Stimulated activated CD4-positive, alpha-beta T cell treated with anti-CD3 and anti-CD28 coated beads, Interleukin-1b, Interleukin-23, amount 100 ng/mL, for 24 hours (primary cell): Measurements from ENCODE around the gene MYCBPAP.

Experiments used
- DNase-seq, 4 experiments: peaks; one replicate each; pipeline ENCODE4 v3.0.0-alpha.2; 2020; ENCODE audit warnings: low read depth in 4 of 4, low spot score in 1 of 4

Gene MYCBPAP

DNA sequence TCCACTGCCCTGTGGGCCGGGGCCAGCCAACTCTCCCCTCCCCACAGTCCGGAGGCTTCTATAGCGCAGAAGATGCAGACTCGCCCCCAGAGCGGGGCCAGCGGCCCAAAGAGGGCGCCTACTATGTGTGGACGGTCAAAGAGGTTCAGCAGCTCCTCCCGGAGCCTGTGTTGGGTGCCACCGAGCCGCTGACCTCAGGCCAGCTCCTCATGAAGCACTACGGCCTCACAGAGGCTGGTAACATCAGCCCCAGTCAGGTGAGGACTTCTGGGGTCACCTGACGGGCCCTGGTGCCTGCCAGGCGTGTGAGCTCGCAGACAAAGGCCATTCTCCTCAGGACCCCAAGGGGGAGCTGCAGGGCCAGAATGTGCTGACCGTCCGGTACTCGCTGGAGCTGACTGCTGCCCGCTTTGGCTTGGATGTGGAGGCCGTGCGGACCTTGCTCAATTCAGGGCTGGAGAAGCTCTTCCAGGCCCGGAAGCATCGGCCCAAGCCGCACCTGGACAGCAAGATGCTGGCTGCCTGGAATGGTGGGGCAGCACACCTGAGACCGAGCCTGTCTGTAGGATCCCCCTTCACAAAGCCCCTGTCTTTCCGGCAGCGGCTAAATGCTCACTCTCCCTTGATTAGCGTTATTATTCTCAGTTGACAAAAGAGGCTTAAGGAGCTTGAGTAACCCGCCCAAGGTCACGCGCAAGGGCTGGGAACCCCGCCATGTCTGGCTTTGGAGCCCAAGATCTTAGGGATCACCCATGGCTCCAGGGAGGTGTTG lies 42.6 kb downstream of the MYCBPAP start:
- DNase-seq, result no peak

DNA sequence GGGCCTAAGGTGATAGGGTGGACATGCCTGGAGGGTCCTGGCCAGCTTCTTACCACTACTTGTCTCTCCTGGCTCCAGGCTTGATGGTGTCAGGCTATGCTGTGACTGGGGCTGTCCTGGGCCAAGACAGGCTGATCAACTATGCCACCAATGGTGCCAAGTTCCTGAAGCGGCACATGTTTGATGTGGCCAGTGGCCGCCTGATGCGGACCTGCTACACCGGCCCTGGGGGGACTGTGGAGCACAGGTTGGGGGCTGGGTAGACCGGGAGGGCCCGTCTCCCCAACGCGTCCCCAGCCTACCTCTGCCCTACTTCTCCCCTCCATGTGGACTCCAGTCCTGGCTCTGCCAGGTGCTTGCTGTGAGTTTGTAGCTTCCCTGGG lies 43.2 kb downstream of the MYCBPAP start:
- no peak for DNase-seq

DNA sequence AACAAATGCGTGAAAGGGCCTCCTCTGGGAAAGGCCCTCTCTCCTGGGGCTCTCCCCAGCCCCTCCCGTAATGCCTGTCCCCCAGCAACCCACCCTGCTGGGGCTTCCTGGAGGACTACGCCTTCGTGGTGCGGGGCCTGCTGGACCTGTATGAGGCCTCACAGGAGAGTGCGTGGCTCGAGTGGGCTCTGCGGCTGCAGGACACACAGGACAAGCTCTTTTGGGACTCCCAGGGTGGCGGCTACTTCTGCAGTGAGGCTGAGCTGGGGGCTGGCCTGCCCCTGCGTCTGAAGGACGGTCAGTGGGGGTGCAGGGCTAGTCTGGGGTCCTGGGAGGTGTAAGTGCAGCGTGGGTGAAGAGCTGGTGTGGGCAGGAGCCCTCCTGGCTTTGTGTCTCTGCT lies 43.6 kb downstream of the MYCBPAP start:
- DNase-seq, result no peak

DNA sequence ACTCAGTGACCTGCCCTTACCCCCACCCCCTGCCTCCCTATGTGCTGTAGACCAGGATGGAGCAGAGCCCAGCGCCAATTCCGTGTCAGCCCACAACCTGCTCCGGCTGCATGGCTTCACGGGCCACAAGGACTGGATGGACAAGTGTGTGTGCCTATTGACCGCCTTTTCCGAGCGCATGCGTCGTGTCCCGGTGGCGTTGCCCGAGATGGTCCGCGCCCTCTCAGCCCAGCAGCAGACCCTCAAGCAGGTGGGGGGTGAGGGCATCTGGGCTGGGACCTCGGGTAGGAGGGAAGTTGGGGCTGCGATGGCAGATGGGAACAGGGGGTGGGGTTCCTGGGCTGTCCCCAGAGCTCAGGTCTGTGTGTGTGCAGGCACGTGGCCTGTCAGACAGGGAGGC lies 46.0 kb downstream of the MYCBPAP start:
- no peak for DNase-seq

DNA sequence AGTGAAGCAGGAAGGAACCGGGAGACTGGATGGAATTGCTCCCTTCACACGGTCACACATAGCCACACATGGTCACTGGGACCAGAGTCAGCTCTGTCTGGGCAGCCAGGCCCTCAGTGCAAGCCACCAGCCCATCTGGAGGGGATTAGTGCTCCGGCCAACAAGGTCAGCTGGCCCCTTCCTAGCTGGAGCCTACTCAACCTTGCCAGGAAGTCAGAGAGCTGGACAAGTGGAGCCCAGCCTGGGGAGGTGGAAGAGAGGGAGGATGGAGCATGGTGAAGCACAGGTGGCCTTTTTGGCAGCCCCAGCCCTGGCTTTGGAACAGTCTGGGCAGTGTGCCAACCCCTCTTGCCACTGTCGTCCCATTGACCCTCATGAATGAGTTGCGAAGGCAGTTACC lies 48.6 kb downstream of the MYCBPAP start:
- DNase-seq, result no peak

DNA sequence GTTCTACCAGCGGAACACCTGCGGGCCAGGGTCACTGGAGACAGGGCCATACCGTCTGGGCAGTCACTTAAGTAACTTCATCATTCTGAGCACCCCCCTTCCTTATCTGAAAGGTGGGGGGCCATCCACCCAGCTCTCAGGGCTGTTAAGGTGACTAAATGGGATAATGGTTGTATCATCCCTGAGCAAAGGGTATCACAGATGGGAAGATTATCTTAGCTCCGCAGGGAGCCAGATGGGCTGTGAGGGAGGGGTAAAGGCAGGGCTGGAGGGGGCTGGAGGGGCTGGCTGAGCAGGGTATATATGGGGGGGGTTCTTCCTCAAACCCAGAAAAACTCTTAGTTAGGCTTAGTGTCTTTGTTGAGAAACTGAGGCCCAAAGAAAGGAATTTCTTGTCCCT lies 49.4 kb downstream of the MYCBPAP start:
- no peak for DNase-seq

DNA sequence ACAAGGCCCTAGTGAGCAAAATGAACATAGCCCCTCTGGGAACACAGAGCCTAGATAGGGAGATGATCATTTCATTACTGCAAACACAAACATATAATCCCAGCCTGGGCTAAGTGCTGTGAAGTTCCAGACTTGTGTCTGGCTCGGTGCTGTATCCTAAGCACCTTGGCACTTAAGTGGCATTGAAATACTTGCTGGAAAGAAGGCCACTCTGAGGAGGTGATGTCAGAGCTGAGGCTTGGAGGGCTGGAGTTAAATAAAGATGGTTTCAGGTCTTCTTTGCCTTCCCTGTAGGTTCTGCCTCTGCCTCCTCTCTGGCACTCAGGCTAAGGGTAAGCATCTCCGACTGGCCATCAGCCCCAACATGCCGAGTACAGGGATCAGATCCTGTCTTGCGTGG lies 49.9 kb downstream of the MYCBPAP start:
- DNase-seq, result no peak

DNA sequence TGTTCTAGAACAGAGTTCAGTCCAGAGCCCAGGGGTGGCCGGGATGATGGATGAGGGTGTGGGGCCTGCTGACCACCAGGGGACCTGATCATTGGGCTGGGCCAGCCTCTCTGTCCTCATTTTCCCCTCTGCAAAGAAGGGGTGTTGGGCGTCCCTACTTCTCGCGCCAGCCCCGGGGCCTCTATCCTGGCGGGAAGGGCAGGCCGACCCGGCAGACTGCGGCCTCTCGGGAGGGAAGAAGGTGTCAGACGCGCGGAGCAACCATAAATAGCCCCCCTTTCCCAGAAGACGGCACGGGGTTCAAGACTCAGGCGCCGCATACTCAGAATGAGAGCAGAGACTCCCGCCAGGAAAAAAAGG lies 50.3 kb downstream of the MYCBPAP start:
- no peak for DNase-seq

DNA sequence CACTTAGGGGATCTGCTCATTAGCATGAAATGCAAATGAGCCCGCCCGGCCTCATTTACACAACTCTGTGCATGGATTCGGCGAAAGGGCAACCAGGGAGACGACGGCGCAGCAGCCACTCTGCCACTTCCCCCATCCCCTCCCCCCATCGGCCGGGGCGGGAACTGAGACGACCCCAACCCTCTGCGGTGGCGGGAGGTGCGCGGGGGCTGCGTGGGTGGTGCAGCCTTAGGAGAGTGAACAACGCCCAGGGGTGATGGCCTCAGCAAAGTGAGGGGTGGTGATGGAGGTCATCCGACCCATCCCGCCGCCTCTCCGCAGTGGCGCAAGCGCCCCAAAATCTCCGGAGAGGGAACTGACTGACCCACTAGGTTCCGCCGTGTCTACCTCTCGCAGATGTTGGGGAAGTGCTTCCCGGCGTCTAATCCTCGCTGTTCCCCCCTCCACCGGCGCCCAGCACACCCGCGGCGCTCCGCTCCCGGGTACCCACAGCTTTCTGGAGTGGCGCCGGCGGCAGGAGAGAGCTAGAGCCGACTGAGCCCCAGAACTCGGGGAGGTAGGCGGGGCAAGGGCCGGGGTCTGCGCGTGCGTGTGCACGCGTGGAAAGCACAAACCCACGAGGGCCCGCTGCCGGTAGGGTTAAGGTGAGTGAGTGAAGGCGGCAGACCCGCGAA lies 50.8 kb downstream of the MYCBPAP start:
- DNase-seq, result no peak

DNA sequence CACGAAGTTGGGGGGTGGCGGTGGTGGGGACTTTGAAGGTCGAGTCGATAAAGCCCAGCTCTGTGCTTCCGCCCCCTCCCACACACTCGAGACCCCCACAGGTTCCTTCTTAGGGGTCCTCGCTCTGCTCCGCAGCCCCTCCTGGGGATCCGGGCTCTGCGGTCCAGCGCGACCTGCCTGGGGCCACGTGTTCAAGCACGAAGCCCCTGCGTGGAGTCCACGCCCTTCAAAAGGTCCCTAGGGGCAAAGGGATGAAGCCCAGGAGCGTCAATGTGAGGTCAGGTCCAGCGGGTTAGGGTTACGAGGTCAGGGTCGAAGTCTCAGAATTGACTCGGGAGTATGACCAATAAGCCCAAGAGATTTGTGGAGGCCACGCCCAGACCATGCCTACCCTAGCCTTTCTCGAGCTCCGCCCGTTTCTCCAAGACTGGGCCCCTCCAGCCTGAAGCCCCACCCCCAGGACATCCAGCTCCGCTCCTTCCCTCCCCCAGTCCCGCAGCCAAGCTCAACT lies 51.5 kb downstream of the MYCBPAP start:
- no peak for DNase-seq

DNA sequence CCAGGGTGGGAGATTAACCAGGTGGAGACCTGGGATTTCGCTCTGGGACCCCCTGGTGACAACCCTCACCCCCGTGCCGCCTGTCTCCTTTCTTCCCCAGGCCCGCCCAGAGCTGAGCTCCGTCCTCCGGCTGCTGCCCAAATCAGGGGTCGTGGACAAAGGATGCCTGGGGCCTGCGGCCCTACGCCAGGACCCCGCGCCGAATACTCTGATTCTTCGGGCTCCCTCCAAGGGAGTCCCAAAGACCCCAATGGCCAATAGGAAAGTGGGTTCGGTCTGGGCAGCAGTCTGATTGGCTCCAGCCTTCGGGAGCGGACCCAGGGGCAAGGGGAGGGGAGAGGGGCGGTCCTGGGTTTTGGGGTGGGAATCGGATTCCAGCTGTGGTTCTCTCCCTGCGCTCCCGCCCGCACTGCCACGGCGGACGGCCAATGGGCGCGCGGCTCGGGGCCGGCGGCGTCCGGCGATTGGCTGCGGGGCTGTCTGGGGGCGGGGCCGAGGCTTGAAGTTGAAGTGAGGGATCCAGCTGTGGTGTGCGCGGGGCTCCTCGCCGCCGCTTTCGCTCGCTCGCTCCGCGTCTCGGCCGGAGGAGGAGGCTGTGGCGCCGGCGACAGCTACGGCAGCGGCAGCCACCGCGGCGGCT lies 52.1 kb downstream of the MYCBPAP start, which contains the start of gene CACNA1G:
TSS of gene CACNA1G (plus strand) at position 531 of the 640 bp plus-strand sequence. CDS start 745 bp downstream, outside the sequence.
- DNase-seq, result peak; percentile 65 to 83 (median 74)

DNA sequence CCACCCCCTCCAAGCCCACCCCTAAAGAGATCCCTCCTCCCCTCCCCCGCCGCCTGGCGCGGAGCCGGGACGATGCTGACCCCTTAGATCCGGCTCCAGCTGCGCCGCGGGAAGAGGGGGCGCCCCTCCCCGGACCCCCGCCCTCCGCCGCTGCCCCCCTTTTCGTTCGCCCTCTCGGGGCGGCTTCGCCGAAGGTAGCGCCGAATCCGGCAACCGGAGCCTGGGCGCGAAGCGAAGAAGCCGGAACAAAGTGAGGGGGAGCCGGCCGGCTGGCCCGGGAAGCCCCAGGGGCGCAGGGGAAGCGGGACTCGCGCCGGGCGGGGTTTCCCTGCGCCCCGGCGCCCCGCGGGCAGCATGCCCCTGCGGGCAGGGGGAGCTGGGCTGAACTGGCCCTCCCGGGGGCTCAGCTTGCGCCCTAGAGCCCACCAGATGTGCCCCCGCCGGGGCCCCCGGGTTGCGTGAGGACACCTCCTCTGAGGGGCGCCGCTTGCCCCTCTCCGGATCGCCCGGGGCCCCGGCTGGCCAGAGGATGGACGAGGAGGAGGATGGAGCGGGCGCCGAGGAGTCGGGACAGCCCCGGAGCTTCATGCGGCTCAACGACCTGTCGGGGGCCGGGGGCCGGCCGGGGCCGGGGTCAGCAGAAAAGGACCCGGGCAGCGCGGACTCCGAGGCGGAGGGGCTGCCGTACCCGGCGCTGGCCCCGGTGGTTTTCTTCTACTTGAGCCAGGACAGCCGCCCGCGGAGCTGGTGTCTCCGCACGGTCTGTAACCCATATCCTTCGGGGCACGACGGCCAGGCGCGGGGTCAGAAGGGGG lies 52.9 kb downstream of the MYCBPAP start:
- DNase-seq, result no peak

DNA sequence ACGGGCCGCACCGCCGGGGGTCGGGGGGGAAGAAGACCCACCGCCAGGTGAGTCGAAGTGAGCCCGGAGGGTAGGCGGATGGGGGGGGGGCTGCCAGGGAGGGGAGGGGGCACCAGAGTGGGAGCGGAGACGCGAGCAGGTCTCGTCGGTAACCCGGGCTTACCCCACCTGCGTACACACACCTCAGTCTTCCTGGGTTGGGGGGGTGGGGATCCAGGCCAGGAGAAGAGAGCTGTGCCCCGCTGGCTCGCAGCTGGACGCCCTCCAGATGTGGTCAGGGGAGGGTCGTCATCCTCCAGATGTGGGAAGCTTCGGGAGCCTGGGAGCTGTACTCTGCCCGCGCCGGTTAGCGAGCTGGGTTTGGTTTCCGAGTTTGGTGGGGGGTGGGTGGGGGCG lies 53.5 kb downstream of the MYCBPAP start:
- no peak for DNase-seq

DNA sequence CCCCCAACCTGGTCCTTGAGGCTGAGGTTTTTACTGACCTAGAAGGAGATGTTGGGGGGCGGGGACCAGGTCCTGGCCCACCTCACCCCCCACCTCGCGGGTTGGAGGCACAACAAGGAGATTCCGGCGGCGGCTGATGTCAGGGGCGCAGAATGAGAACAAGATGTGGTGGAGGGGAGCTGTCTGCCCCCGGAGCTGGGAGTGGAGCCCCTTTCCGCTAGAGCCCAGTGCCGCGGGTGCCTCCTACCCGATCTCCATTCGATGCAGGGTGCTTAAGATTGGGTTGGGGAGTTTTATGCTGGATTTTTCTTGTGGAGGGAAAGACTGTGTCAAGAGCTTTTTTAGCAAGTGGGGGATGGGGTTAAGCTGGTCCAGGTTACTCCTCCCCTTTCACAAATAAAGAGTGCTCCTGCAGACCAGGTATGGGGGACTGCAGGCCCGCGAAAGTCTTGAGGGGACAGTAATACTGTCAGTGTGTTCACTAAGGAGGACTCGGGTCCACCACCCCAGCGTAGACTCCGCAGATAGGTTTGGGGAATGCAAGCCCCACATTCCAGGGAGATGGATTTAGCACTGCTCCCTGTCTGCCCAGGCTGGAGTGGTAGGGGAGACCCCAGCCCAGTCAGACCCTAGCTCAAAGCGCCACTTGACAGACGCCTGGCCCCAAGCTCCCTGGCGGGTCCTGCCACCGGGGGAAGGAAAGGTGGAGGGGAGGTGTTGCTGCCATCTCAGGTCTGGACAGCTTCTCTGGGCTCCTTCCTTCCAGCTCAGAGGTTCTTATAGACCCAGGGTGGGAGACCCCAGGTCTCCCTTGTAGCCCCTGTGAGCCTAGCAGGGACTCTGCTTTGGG lies 54.2 kb downstream of the MYCBPAP start:
- no peak for DNase-seq

DNA sequence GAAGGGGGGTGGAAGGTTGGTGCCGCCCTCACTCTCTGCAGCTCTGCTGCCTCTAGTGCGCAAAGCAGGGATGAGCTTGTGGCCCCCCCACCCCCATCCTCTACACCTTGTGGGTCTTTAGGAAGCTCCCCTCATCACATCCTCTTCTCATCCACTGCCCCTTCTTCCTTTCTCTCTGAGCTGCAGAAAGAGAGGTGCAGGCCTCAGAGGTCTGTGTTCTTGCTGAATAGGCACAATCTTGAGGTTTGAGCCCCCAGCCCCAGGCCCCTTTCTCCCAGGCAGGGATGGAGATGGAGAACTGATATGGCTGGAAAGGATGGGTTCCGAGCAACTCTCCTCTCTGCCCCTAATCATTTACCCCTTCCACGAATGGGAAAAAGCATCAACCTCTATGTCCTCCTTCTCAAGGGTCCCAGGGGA lies 54.9 kb downstream of the MYCBPAP start:
- DNase-seq, result no peak

DNA sequence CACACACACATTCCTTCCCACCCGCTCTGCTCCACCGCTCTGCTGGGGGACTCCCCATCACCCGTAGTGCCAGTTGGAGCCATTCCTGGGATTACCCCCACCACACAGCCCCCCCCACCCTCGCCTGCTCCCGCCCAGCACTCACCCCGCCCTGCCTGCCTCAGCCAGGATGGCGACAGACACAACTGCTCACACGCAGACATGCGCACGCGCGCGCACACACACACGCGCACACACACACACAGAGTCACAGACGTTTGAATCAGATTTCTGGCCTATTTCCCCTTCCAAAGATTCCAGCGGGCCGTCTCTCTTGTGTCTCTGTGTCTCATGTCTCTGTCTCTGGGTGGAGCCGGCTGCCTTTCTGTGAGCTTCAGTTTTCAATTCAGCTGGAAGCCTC lies 56.7 kb downstream of the MYCBPAP start:
- DNase-seq, result no peak

DNA sequence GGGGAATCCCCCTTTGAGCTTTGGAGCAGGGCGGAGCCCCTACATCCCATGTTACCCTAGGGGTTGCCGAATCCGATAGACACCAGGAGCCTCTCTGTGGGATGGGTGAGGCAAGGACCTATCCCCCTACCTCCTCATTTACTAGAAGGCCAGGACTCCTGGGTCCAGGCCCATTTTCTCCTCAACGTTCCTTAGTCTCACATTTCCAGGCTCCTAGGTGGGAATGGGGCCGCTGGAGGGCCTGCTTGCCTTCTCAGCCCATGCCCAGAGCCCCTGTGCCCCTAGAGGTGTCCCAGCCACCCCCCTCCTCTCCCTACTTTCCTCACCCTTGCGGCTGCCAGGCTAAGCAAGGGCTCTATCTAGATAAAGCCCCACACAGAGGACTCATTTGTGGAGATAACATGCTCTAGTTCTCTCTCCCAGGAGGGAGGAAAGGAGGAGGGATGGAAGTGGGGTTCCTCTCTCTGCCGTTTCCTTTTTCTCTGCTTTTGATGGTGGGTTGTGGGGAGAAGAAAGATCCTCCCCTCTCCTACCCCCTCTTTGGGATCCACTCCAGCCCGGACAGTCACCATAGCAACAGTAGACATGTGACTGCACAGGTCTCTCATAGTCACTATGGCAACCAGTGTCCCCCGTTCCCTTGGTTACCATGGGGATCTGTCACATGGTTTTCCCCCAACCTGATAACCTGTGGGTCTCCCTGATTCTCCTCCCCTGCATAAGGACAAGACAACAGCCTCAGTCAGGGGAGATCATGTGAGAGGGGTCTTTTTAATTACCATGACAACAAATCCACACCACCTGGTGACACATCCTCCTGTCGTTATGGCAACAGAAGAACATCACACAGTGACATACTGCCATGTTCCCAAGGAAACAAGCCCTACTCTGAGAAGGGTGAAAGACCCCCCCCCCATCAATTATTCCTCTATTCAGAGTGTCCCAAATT lies 57.4 kb downstream of the MYCBPAP start:
- DNase-seq, result no peak

DNA sequence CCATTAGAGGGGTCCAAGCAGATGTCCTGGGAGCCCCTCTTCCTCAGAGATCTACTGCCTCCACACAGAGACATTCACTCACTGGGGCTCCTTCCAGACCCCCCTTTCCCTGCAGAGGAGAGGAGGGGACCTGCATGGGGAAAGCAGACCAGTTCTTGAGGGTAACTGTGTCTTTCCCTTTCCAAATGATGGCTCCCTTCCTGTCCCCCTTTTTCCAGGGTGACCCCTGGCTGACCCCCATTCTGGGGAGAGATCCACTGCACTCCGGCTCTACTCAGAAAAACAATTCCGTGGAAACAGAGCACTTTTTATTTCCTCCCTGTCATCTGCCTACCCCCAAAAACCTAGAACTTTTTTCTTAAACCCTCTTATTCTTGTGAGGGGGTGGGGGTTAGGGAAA lies 58.6 kb downstream of the MYCBPAP start:
- no peak for DNase-seq

DNA sequence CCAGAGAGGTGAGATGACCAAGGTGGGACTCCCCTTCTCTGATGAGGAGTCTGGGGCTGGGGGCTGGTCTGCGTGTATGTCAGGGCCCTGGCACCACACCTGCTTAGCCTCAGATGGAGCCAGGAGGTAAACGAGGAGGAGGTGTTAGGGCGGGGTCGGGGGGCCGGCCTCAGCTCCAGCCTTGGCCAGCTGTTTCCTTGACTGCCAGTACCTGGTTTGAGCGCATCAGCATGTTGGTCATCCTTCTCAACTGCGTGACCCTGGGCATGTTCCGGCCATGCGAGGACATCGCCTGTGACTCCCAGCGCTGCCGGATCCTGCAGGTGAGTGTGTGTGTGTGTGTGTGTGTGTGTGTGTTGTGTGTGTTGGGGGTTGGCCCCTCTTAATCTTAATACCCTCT lies 60.4 kb downstream of the MYCBPAP start:
- no peak for DNase-seq
